HG03045 (cell line): ENCODE results near the gene RIMS1.
"Not testable (repeated sequence)": the region's sequence is repeated elsewhere in the genome, so short reads cannot be mapped to it uniquely, and the experiment has no call there.

ENCODE experiments used
- ATAC-seq: cut with Tn5 transposase; IDR thresholded peaks from one replicate; pipeline ENCODE4 v1.9.1; 2021; ENCODE audit warnings: mild to moderate bottlenecking, moderate library complexity; ENCODE audit not compliant: unreplicated experiment

Gene RIMS1

DNA sequence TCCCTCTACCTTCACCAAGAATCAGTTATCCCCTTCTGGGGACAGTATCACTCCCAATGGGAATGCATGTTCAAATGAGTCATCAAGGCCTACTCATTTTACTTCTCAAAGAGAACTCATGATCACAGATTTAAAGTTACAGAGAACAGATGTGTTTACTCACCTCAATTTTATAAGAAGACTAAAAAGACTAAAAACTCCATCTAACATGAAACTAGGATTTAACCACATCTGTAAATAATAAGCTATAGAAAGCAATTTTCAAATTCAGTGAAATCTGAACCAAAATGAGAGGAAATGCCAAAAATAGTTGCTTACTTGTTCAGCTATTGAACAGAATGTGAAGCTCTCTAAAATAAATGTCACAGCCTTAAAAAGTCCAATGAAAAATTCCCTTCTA, 435.4 kb downstream of the RIMS1 start:
- no peak for ATAC-seq

DNA sequence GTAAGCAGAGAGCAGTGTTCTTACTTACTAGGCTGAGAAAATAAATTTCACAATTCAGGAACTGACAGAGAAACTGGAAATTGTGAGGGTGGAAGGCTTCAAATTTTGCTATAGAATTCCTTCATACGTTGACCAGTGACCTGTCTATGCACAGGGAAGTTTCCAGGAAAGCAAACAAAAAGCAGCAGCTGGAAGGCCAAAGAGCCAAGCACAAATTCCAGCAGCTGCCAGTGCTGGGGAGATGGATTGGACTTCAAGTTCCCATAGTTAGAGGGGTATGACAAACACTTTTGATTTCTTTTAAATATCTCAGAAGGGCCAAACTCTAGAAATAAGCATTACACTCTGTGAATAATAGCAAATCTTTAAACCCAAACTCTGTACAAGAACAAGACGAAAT, 436.4 kb downstream of the RIMS1 start:
- no peak for ATAC-seq

DNA sequence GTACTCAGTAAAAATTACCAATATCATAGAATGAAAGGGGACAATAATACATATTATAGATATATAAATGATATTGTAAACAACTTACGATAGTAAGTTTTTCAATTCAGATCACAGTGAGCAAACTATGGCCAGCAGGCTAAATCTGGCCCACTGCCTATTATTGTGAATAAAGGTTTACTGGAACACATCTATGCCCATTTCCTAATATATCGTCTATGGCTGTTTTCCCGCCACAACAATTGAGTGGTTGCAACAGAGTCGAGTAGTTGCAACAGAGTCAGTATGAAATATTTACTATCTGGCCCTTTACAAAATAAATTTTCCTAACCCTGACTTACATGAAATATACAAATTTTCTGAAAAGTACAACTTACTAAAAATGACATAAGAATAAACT, 438.2 kb downstream of the RIMS1 start:
- no peak for ATAC-seq

DNA sequence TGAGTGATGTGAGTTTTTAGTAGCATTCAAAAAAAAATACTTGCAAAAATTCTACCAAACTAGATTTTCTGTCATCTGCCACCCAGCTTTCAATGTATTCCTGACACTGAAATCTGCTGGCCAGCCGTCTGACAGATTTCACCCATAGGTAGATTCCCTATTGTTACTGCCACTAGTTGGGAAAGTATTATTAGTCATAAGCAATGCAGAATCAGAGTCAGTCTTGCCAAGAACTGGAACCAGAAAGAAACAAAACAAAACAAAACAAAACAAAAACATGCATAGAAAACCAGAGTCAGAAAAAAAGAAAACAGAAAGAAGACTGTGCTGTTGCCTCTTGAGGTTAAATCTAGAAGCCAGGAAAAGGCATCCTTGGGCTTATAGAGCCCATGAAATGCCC, 442.4 kb downstream of the RIMS1 start:
- ATAC-seq: no peak

DNA sequence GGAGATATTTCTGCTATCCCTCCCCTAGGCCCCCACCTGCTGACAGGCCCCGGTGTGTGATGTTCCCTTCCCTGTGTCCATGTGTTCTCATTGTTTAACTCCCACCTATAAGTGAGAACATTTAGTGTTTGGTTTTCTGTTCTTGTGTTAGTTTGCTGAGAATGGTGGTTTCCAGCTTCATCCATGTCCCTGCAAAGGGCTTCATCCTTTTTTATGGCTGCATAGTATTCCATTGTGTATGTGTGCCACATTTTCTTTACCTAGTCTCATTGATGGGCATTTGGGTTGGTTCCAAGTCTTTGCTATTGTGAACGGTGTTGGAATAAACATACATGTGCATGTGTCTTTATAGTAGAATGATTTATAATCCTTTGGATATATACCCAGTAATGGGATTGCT, 448.9 kb downstream of the RIMS1 start:
- ATAC-seq: not testable (repeated sequence)

GRCh38 chr6:72348926-72349325, 462.6 kb downstream of the RIMS1 start:
- ATAC-seq: no peak

DNA sequence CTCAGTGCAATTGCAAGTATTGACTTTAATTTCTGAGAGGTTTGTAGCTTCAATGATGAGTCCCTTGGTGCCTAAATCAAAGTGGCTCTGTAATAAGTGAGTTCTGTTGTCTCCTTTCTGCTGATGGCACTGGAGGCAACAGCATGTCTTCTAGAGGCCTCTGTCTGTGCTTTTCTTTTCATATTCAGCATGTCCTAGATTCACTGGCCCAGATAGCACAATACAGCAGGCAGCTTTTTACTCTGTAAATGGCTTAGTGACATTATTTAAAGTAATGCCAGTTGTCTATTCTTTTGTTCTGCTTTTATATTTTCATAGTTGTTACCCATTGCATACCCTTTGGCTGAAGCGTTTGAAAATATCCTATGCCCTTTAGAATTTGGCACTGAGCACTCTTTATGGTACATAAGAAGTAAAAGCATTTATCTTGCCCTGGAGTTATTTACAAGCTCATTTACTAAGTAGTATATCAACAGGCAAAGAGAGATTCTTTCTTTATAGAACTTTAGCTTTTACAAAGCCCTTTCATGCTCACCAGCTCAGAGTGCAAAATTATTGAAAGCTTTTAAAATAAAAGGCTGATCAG, 464.0 kb downstream of the RIMS1 start:
- no peak for ATAC-seq

GRCh38 chr6:72363844-72364740, 477.7 kb downstream of the RIMS1 start:
- ATAC-seq: no peak

GRCh38 chr6:72365773-72366172, 479.4 kb downstream of the RIMS1 start:
- ATAC-seq: no peak

GRCh38 chr6:72367439-72367838, 481.1 kb downstream of the RIMS1 start:
- ATAC-seq: peak; percentile 45

DNA sequence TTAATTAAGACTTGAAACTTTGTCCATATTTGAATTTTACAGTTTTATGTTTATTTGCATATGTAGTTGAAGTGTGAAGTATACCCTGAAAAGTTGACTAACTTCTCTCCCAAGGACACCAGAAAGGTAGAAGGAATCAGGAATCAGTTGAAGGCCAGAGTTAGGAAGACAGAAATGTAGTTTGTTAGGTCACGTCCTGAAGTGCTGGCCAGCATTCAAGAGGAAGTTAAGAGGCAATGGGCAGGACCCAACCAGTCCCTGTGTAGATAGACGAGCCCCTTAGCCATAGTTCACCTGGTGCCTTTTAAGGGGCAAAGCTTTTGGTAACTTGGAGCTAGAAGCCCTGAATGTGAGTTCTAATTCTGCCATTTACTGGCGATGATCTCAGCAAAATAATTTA, 485.1 kb downstream of the RIMS1 start:
- no peak for ATAC-seq

- no peak for ATAC-seq
Observed at GRCh38 chr6:72374172-72374571, 487.8 kb downstream of the RIMS1 start.

GRCh38 chr6:72374857-72375256, 488.5 kb downstream of the RIMS1 start:
- ATAC-seq: no peak

DNA sequence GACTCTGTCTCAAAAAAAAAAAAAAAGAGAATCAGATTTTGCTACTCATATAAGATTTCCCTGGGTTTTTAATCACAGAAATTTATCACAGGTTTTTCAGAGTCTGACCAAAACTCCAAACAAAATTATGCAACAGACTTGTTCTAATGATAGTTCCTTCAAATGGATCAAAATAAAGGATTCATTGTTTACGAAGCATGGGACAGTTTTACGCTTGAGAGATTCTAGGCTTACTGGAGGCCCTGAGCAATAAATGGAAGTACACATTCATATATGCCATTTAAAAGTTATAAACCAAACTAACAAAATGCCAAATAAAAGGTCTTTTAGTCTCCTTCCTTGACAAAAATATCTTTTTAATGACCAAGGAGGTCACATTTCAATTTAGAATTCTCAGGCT, 490.4 kb downstream of the RIMS1 start:
- no peak for ATAC-seq

DNA sequence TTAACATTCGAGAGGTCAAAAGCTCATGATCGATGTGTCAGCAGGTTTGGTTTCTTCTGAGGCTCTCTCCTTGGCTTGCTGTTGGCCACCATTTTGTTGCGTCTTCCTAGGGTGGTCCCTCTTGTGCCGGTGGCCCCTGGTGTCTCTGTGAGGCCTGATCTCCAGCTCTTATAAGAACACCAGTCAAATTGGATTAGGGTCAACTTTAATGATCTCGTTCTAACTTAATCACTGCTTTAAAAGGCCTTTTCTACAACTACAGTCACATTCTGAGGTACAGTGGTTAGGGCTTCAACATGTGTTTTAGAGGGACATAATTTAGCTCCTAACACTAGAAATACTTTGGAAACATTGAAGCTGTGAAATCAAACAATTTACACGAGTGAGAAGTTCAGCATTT, 494.7 kb downstream of the RIMS1 start:
- no peak for ATAC-seq

GRCh38 chr6:72382602-72383529, 496.5 kb downstream of the RIMS1 start:
- peak; percentile 97 for ATAC-seq

- no peak for ATAC-seq
Observed at GRCh38 chr6:72386324-72386723, 500.0 kb downstream of the RIMS1 start.

DNA sequence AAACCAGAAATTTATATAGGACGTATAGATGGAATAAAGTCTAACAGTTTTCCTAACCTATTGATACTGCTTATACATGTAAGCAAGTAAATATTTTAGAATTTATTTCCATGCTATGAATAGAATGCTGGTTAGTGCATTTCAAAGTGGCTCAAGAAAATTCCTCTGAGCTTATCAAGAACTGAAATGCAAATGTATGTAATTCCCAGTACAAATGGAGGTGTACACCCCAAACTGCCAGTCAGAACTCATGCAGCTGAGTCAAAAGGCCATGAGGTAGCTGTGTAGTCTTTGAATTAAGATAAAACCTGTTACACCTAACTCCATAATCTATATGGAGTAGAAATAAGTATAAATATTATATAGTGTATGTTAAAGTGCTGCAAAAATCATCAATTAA, 503.3 kb downstream of the RIMS1 start:
- ATAC-seq: no peak

DNA sequence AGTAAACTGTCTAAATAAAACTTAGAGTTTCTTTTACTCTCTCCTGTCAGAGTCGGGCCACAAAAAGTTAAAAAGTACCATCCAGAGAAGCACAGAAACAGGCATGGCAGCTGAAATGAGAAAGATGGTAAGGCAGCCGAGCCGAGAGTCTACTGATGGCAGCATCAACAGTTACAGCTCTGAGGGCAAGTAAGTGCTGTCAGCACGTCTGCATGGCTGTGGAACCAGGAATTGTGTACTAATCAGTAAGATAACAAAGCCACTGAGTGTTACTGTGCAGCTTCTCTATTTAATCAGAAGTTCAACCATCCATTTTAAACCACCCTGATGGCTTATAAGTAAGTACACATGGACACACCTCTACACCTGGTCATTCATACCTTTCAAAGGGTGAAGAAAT, 504.2 kb downstream of the RIMS1 start:
- ATAC-seq: no peak

- no peak for ATAC-seq
Observed at GRCh38 chr6:72401865-72402264, 515.5 kb downstream of the RIMS1 start.

GRCh38 chr6:72403413-72403812, 517.1 kb downstream of the RIMS1 start:
- ATAC-seq: no peak
